Spleen (tissue), 11 donors: ENCODE measurements around the gene E2F7. TPM values are rescaled to one million over a fixed set of nuclear protein-coding genes. Genes with fewer than 3 reads are reported as not detected.

Source experiments
- DNase-seq: peaks from one replicate; pipeline ENCODE4 v3.0.0-alpha.2; 2020
- H3K27ac ChIP-seq, 8 donors: fragments of 200-600 bp; sonication (generic) in 7 of 8; 1 replicate in 4 of 8; 2 replicates in 4 of 8; pipeline versions ENCODE4 v1.5.0 to v1.8.0; 2016 to 2021; ENCODE audit warnings: inconsistent platforms in 4 of 8, mild to moderate bottlenecking in 4 of 8, moderate library complexity in 1 of 8
- H3K27me3 ChIP-seq, 7 donors: fragments of 200-600 bp; sonication (generic) in 6 of 7; replicated peaks in 1 of 7; 1 replicate in 4 of 7; 2 replicates in 3 of 7; pipeline versions ENCODE4 v1.5.0 to v1.8.0; 2016 to 2021; ENCODE audit warnings: inconsistent platforms in 3 of 7, mild to moderate bottlenecking in 1 of 7
- H3K36me3 ChIP-seq, 6 donors: fragments of 200-600 bp; sonication (generic) in 5 of 6; 1 replicate in 4 of 6; 2 replicates in 2 of 6; pipeline versions ENCODE4 v1.5.0 to v1.8.0; 2016 to 2021; ENCODE audit warnings: inconsistent platforms in 2 of 6
- H3K4me1 ChIP-seq, 6 donors: fragments of 200-600 bp; sonication (generic) in 5 of 6; 1 replicate in 3 of 6; 2 replicates in 3 of 6; pipeline versions ENCODE4 v1.5.0 to v1.8.0; 2016 to 2021; ENCODE audit warnings: inconsistent platforms in 3 of 6
- H3K4me3 ChIP-seq, 8 donors: fragments of 200-600 bp; sonication (generic) in 7 of 8; 1 replicate in 4 of 8; 2 replicates in 4 of 8; pipeline versions ENCODE4 v1.5.0 to v1.8.0; 2016 to 2021; ENCODE audit warnings: inconsistent platforms in 4 of 8, mild to moderate bottlenecking in 4 of 8, moderate library complexity in 2 of 8
- H3K9me3 ChIP-seq, 8 donors: fragments of 200-600 bp; sonication (generic) in 7 of 8; 1 replicate in 4 of 8; 2 replicates in 4 of 8; pipeline versions ENCODE4 v1.5.0 to v1.8.0; 2016 to 2021; ENCODE audit warnings: inconsistent platforms in 4 of 8
- CTCF ChIP-seq, 11 experiments: fragments of 200-600 bp in 7 of 11; fragments of 450-650 bp in 4 of 11; sonication (generic) in 4 of 11; IDR thresholded peaks in 8 of 11; conservative IDR thresholded peaks in 3 of 11; 1 replicate in 7 of 11; 2 replicates in 4 of 11; pipeline versions ENCODE4 v1.4.0 to v1.8.0; 2016 to 2021; ENCODE audit warnings: antibody characterized with exemption in 11 of 11, inconsistent platforms in 4 of 11, mild to moderate bottlenecking in 1 of 11
- POLR2A ChIP-seq, 3 donors: fragments of 450-650 bp; IDR thresholded peaks; one replicate each; pipeline ENCODE4 v1.5.1; 2017; ENCODE audit warnings: antibody characterized with exemption in 3 of 3, mild to moderate bottlenecking in 1 of 3
- POLR2AphosphoS5 ChIP-seq, 3 donors: sonication (generic); formaldehyde crosslinking; IDR thresholded peaks; one replicate each; pipeline ENCODE4 v1.5.1; 2017; ENCODE audit warnings: antibody characterized with exemption in 3 of 3
- WGBS, 5 donors: extraction: QIAGEN DNeasy Blood & Tissue Kit in 3 of 5; methylation state at CpG; one replicate each; pipeline versions ENCODE4 v1.1.5 to v1.1.7; 2013 to 2018; 5-methylcytosine and 5-hydroxymethylcytosine counted together
- intact Hi-C: fragments of 100-400 bp; cut with DNase I; formaldehyde crosslinking; loops from one replicate; pipeline ENCODE4 v1.15.0; 2023; ENCODE audit warnings: low total_unique reads
- polyA plus RNA-seq, 3 donors: library from polyadenylated mRNA; stranded (reverse); fragments of 200-250 nt; gene quantifications; one replicate each; pipeline ENCODE4 v1.2.1, GENCODE V29; 2013
- total RNA-seq, 7 donors: library from RNA; depleted of rRNA in 3 of 7; stranded (reverse); fragments of >200 nt in 3 of 7; fragmentation: NEBNext Ultra II Directional in 4 of 7; extraction: Animal tissue kit (Norgen Biotek cat#: 25700) in 4 of 7; gene quantifications; one replicate each; pipeline versions ENCODE4 v1.1.0 to v1.2.1, GENCODE V29; 2016 to 2021
- donor health status: healthy with polysubstance abuse.
- donor health status: DM: no; HTN: no; CAD: no; lungs with moderate emphysema.
- donor health status: DM: no; HTN: no; CAD: no.
- donor health status: Bipolar disorder and iron deficiency.
- donor health status: healthy.
- donor health status: DM: no; HTN: no; CAD: no.
- donor health status: DM: yes; HTN: yes; CAD: no.

Gene E2F7
- total and polyA plus RNA-seq, 10 donors, result 0.09 to 2.2 (median 0.95) TPM

GRCh38 chr12:77072833-77073495 lies 7.6 kb upstream of the E2F7 start:
- TF ChIP-seq POLR2A (IDR thresholded peaks at IDR 0.05) (no peak), POLR2AphosphoS5 (IDR thresholded peaks at IDR 0.05) (no peak), CTCF (IDR thresholded peaks at IDR 0.05 in 8 of 11, conservative IDR thresholded peaks at IDR 0.05 in 3 of 11) (no peak)
- intact Hi-C loops, result no loop called here

GRCh38 chr12:77070800-77071449 lies 5.6 kb upstream of the E2F7 start:
- Histone ChIP-seq H3K9me3 (no peaks in the 10 kb centered on the region), H3K4me1 (peaks cover 0 to 6% (median 4%) of the 10 kb centered on the region in 6 donors), H3K4me3 (no peak overlapping the region), H3K27me3 (no peaks in the 10 kb centered on the region), H3K36me3 (no peaks in the 10 kb centered on the region), H3K27ac (no peak overlapping the region)
- 71 to 91% (median 86%) methylated on average over 5 of the region's 5 CpGs for WGBS, 5 donors
- no peak for TF ChIP-seq POLR2AphosphoS5 (IDR thresholded peaks at IDR 0.05)
- TF ChIP-seq CTCF (IDR thresholded peaks at IDR 0.05 in 8 of 11, conservative IDR thresholded peaks at IDR 0.05 in 3 of 11), result no peak
- no peak for TF ChIP-seq POLR2A (IDR thresholded peaks at IDR 0.05)
- intact Hi-C loops, result no loop called here
- DNase-seq, result no peak

More at GRCh38 chr12:77072833-77073495, 7.6 kb upstream of the E2F7 start:
- Histone ChIP-seq H3K9me3 (no peaks in the 10 kb centered on the region), H3K36me3 (no peaks in the 10 kb centered on the region), H3K27me3 (no peaks in the 10 kb centered on the region), H3K4me3 (no peak overlapping the region), H3K4me1 (no peaks in the 10 kb centered on the region), H3K27ac (no peak overlapping the region)
- DNase-seq, result no peak
- WGBS, 5 donors, result 78 to 90% (median 86%) methylated on average over 3 of the region's 3 CpGs

GRCh38 chr12:77070382-77070781 lies 5.0 kb upstream of the E2F7 start:
- Histone ChIP-seq H3K4me1 (peaks cover 0 to 8% (median 6%) of the 10 kb centered on the region in 6 donors), H3K4me3 (no peak overlapping the region), H3K27ac (no peak overlapping the region), H3K36me3 (no peaks in the 10 kb centered on the region), H3K27me3 (no peaks in the 10 kb centered on the region), H3K9me3 (no peaks in the 10 kb centered on the region)
- DNase-seq, result no peak
- 54 to 73% (median 68%) methylated on average over 3 of the region's 3 CpGs for WGBS, 5 donors
- intact Hi-C loops, result no loop called here
- TF ChIP-seq CTCF (IDR thresholded peaks at IDR 0.05 in 8 of 11, conservative IDR thresholded peaks at IDR 0.05 in 3 of 11) (no peak), POLR2AphosphoS5 (IDR thresholded peaks at IDR 0.05) (no peak), POLR2A (IDR thresholded peaks at IDR 0.05) (no peak)

- peaks cover 8 to 55% (median 28%) of the 10 kb centered on the region in 6 donors for H3K4me1 ChIP-seq
- no peaks in the 10 kb centered on the region for H3K36me3 ChIP-seq
- H3K27me3 ChIP-seq, result peaks cover 0 to 24% (median 13%) of the 10 kb centered on the region in 7 donors
- peak overlapping the region in 3 of 8 donors; percentile 34 to 58 (median 40) for H3K27ac ChIP-seq
- intact Hi-C loops, result no loop called here
- no peak for TF ChIP-seq POLR2AphosphoS5 (IDR thresholded peaks at IDR 0.05)
- no peak for TF ChIP-seq POLR2A (IDR thresholded peaks at IDR 0.05)
- TF ChIP-seq CTCF (IDR thresholded peaks at IDR 0.05 in 8 of 11, conservative IDR thresholded peaks at IDR 0.05 in 3 of 11), result no peak
- peak overlapping the region; percentile 75 to 99 (median 84) for H3K4me3 ChIP-seq
- 1 to 3% (median 1%) methylated on average over 15 to 24 of the region's 24 CpGs for WGBS, 5 donors
- H3K9me3 ChIP-seq, result no peaks in the 10 kb centered on the region
- DNase-seq, result no peak
Observed at GRCh38 chr12:77064896-77065360, 441 bp downstream of the E2F7 start.
